Measurements from ENCODE around the gene PARD3B. TPM values are rescaled to one million over a fixed set of nuclear protein-coding genes. Genes with fewer than 3 reads are reported as not detected.

The PARD3B gene
- total RNA-seq, 1 donor from 2014 or later, result 29.7 TPM

GRCh38 chr2:205358351-205358815 lies 813.1 kb downstream of the PARD3B start:
- Mint-ChIP-seq H3K27ac (no peak overlapping the region), H3K4me3 (ENCODE audit: low read depth) (no peak overlapping the region), H3K4me1 (ENCODE audit: low read depth) (peaks cover 8% of the 10 kb centered on the region), H3K9me3 (ENCODE audit: low read depth) (no peaks in the 10 kb centered on the region), H3K27me3 (no peaks in the 10 kb centered on the region), H3K36me3 (ENCODE audit: insufficient read depth) (peaks cover 6% of the 10 kb centered on the region)
- TF ChIP-seq, protein P1, sequence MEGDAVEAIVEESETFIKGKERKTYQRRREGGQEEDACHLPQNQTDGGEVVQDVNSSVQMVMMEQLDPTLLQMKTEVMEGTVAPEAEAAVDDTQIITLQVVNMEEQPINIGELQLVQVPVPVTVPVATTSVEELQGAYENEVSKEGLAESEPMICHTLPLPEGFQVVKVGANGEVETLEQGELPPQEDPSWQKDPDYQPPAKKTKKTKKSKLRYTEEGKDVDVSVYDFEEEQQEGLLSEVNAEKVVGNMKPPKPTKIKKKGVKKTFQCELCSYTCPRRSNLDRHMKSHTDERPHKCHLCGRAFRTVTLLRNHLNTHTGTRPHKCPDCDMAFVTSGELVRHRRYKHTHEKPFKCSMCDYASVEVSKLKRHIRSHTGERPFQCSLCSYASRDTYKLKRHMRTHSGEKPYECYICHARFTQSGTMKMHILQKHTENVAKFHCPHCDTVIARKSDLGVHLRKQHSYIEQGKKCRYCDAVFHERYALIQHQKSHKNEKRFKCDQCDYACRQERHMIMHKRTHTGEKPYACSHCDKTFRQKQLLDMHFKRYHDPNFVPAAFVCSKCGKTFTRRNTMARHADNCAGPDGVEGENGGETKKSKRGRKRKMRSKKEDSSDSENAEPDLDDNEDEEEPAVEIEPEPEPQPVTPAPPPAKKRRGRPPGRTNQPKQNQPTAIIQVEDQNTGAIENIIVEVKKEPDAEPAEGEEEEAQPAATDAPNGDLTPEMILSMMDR (IDR thresholded peaks at IDR 0.05; ENCODE audit: unreplicated experiment), result no peak
- no peak for DNase-seq (ENCODE audit: low spot score, unreplicated experiment)

GRCh38 chr2:205361272-205361671 lies 816.0 kb downstream of the PARD3B start:
- Mint-ChIP-seq H3K27ac (no peak overlapping the region), H3K4me3 (ENCODE audit: low read depth) (no peak overlapping the region), H3K9me3 (ENCODE audit: low read depth) (no peaks in the 10 kb centered on the region), H3K27me3 (no peaks in the 10 kb centered on the region), H3K36me3 (ENCODE audit: insufficient read depth) (peaks cover 3% of the 10 kb centered on the region), H3K4me1 (ENCODE audit: low read depth) (peaks cover 8% of the 10 kb centered on the region)
- DNase-seq (ENCODE audit: low spot score, unreplicated experiment), result no peak
- TF ChIP-seq, protein P1 (IDR thresholded peaks at IDR 0.05; ENCODE audit: unreplicated experiment), result no peak

GRCh38 chr2:205361970-205362369 lies 816.7 kb downstream of the PARD3B start:
- Mint-ChIP-seq H3K27me3 (no peaks in the 10 kb centered on the region), H3K4me3 (ENCODE audit: low read depth) (no peak overlapping the region), H3K36me3 (ENCODE audit: insufficient read depth) (peaks cover 3% of the 10 kb centered on the region), H3K9me3 (ENCODE audit: low read depth) (no peaks in the 10 kb centered on the region), H3K27ac (no peak overlapping the region), H3K4me1 (ENCODE audit: low read depth) (peaks cover 8% of the 10 kb centered on the region)
- no peak for DNase-seq (ENCODE audit: low spot score, unreplicated experiment)
- TF ChIP-seq, protein P1 (IDR thresholded peaks at IDR 0.05; ENCODE audit: unreplicated experiment), result no peak

DNA sequence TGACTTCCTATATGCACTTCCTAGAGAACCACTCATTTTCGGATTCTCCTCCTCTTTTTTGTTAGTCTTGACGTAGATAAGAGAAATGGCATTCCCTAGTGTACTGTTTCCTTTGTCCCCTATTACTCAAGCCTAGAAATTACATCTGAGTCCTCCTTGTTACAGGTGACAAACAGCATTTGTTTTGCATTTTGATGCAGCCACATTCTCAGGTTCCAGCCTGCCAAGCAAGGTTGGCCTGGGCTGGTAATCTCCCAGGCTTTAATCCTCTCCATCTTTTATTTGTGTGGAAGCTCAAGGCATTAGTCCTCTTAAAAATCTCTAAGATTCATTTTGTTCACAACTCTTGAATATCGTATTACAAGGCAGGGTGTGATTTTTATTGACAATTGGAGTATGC lies 819.0 kb downstream of the PARD3B start:
- DNase-seq (ENCODE audit: low spot score, unreplicated experiment), result no peak

GRCh38 chr2:205366336-205367060 lies 821.2 kb downstream of the PARD3B start:
- H3K4me1 Mint-ChIP-seq (ENCODE audit: low read depth), result peaks cover 2% of the 10 kb centered on the region
- H3K9me3 Mint-ChIP-seq (ENCODE audit: low read depth), result no peaks in the 10 kb centered on the region
- TF ChIP-seq, protein P1 (IDR thresholded peaks at IDR 0.05; ENCODE audit: unreplicated experiment), result no peak
- H3K27me3 Mint-ChIP-seq, result peaks cover 3% of the 10 kb centered on the region
- no peak overlapping the region for H3K27ac Mint-ChIP-seq
- no peak for DNase-seq (ENCODE audit: low spot score, unreplicated experiment)
- no peaks in the 10 kb centered on the region for H3K36me3 Mint-ChIP-seq (ENCODE audit: insufficient read depth)
- H3K4me3 Mint-ChIP-seq (ENCODE audit: low read depth), result no peak overlapping the region

More for the DNA sequence above, 819.0 kb downstream of the PARD3B start:
- H3K36me3 Mint-ChIP-seq (ENCODE audit: insufficient read depth), result no peaks in the 10 kb centered on the region
- H3K4me3 Mint-ChIP-seq (ENCODE audit: low read depth), result no peak overlapping the region
- H3K9me3 Mint-ChIP-seq (ENCODE audit: low read depth), result no peaks in the 10 kb centered on the region
- H3K27ac Mint-ChIP-seq, result no peak overlapping the region
- TF ChIP-seq, protein P1 (IDR thresholded peaks at IDR 0.05; ENCODE audit: unreplicated experiment), result no peak
- H3K4me1 Mint-ChIP-seq (ENCODE audit: low read depth), result peaks cover 4% of the 10 kb centered on the region
- H3K27me3 Mint-ChIP-seq, result peaks cover 3% of the 10 kb centered on the region

All from progenitor cell of endocrine pancreas (in vitro differentiated cells).